Anterior cingulate cortex (tissue), 58 donors: Measurements from ENCODE around the gene TSPEAR.
"Not testable (repeated sequence)": the region's sequence is repeated elsewhere in the genome, so short reads cannot be mapped to it uniquely, and the experiment has no call there.

Source experiments
- DNase-seq, 58 donors: peaks; one replicate each; lab custom pipeline; 2025; lab: John Stamatoyannopoulos, UW

Gene TSPEAR

DNA sequence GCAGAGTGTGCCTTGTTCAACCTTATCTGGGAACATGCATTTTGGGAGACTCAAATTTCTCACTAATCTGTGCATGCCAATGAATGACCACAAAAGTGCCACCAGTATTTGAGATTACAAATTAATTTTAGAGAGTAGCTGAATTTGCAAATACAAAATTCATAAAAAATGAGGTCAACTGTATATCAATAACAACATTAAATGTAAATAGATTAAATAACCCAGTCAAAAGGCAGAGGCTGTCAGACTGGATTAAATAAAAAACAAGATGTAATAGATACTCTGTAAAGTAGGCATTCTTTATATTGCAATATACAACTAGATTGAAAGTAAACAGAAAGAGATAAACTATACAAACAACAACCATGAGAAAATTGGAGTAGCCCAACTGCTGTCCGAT, 147.3 kb downstream of the TSPEAR start:
- no peak for DNase-seq

GRCh38 chr21:44558695-44559094, 152.7 kb downstream of the TSPEAR start, which contains the start of gene KRTAP10-3:
Gene KRTAP10-3, minus strand, starts transcription at chr21:44558795. Its CDS starts 80 bp downstream, at chr21:44558715.
- DNase-seq = no peak

- not testable (repeated sequence) for DNase-seq
Observed at GRCh38 chr21:44558329-44558675, 153.1 kb downstream of the TSPEAR start.

DNA sequence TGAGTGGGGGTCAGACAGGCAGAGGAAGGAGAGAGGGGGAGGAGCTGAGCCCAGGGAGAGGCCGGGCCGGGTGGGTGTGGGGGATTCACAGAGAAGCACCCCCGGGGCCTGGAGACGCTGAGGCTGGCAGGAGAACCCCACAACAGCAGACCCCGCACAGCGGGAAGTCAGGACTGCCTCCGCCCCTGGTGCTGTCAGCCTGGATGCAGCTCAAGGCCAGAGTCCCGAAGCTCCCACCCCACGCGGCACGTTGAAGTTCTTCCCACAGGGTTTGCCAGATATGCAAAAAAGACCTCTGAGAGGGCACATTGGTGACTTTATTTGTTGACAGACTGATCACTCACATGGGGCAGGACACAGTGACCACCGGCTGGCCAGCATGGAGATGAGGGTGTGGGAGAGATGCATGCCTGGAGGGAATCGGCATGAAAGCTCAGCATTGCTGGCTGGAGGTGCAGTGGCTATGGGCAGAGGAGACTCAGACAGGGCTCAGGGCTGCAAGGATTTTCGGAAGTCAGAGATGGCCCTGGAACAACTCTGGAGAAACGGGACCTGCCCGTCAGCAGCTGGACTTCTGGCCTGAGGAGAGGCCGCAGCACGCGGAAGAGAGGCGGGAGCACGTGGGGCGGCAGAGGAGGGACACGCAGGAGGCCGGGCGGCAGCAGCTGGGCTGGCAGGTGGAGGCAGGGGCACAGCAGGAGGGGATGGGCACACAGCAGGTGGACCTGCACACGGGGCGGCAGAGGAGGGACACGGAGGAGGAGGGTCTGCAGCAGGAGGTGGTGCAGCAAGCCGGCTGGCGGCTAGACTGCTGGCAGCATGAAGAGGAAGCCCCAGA, 153.7 kb downstream of the TSPEAR start:
- no peak for DNase-seq

- no peak for DNase-seq
Observed at GRCh38 chr21:44556879-44557278, 154.5 kb downstream of the TSPEAR start.

GRCh38 chr21:44555200-44555875, 156.0 kb downstream of the TSPEAR start:
- DNase-seq = no peak

GRCh38 chr21:44552681-44553080, 158.7 kb downstream of the TSPEAR start:
- DNase-seq = no peak

DNA sequence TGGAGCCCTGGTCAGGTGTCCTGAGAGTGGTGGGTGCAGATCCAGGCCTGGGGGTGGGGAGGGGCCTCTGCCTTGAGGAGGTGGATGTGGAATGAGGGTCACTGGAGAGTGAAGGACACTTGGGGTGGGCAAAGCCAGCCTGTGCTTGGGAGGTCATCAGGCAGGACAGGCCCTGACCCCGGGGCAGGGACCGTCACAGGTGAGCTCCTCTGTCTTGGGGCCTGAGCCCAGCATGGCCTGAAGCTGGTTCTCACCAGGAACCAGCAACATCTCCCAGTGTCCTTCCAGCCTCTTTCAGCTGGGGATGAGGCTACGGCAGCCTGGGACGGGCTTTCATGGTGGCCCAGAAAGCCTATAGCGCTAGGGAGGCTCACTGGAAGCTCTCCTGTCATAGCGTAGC, 159.2 kb downstream of the TSPEAR start:
- no peak for DNase-seq

DNA sequence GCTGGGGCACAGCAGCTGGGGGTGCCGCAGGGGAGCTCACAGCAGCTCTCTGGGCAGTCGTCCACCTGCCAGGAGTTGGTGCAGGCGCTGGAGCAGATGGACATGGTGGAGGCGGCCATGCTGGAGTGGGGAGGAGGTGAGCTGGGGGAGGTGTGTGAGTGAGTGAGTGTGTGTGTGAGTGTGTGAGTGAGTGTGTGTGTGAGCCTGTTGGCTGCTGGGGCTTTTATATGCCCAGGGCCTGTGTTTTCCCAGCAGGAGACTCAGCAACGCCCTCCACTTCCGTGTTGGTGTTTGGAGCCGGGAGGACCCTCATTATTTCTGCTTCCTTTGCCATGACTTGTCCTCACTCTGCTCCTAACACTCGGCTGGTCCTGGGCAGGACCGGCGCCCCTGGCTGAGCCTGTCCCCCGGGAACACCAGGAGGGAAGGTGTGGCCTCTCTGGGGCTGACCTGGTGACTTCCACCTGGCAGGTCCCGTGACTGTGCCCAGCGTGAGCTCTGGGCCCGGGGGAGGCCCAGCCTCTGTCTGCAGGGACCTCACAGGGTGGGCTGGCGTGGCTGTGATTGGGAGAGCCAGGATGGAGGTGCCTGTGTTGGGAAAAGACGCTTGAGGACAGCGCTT, 159.9 kb downstream of the TSPEAR start, which contains the start of gene KRTAP10-2:
TSS of gene KRTAP10-2 (minus strand) at position 166 of the 622 bp plus-strand sequence. CDS start at position 119, 47 bp downstream.
- DNase-seq = no peak

- DNase-seq = peak in 1 of 58 donors; percentile 14
Observed at GRCh38 chr21:44550807-44551206, 160.6 kb downstream of the TSPEAR start.

GRCh38 chr21:44550285-44550684, 161.1 kb downstream of the TSPEAR start:
- DNase-seq = not testable (repeated sequence)

GRCh38 chr21:44549525-44550211, 161.7 kb downstream of the TSPEAR start:
- DNase-seq = no peak

DNA sequence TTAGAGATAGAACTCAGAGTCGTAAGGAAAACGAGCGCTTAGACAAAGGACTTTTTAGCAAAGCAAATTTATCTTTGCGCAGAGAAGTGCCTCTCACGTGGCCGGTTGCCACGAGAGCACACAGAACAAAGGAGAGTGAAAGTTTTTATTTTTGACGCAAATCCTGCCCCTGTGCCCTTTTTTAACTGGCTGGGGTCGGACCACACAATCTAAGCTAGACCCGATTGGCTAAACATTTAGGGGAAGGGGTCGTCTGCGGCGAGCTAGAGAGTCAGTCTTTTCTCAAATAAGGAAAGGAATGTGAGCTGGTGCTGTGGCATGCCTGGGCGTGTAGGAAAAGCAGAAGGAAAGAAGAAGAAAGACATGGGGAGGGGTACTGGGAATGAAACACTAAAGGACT, 162.4 kb downstream of the TSPEAR start:
- DNase-seq = no peak

GRCh38 chr21:44548381-44548780, 163.0 kb downstream of the TSPEAR start:
- DNase-seq = no peak

GRCh38 chr21:44547656-44548331, 163.6 kb downstream of the TSPEAR start:
- no peak for DNase-seq

DNA sequence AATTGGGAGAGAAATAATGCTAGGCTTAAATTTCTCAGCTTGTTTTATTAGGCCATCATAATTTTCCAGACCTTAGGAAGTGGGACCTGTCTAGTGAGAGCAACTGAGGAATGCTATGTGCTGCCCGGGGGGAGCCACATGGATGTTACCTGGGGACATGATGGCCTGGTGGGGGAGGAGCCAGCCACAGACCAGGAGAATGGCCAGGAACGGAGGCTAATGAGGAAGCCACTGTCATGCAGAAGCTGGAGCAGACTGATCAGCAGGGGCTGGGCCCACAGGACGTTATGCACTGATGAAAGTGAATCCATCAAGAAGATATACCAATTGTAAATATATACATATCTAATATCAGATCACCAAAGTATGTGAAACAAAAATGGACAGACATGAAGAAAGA, 166.8 kb downstream of the TSPEAR start:
- no peak for DNase-seq

- DNase-seq = no peak
Observed at GRCh38 chr21:44542716-44543115, 168.7 kb downstream of the TSPEAR start.

- no peak for DNase-seq
Observed at GRCh38 chr21:44540741-44541288, 170.6 kb downstream of the TSPEAR start.

DNA sequence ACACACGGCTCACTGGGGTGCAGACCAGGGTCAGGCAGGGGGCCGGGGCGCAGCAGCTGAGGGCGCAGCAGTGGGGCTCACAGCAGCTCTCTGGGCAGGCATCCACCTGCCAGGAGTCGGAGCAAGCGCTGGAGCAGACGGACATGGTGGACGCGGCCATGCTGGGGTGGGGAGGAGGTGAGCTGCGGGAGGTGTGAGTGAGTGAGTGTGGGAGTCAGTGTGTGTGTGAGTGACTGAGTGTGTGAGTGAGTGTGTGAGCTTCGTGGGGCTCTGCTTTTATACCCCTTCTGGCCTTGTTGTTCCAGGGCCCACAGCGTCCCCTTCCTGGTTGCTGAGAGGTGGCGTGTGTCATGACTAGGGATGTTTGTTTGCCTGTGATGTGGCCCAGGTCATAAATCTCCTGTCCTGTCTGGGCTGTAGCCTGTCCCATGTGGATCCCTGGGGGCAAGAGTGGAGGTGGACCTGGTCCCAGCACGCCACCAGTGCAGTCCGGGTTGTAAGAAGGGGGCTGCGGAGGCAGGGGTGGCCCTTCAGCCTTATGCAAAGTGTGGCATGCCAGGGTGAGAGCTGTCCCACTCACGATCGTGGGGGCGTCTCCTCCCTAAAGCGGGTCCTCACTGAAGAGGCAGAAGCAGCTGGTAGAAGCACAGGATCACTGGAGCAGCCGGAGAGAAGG, 171.2 kb downstream of the TSPEAR start, which contains the start of gene KRTAP10-1:
TSS of gene KRTAP10-1 (minus strand) at position 205 of the 676 bp plus-strand sequence. CDS start at position 160, 45 bp downstream.
- no peak for DNase-seq
